Left renal pelvis (tissue), 4 donors: ENCODE data around the gene SF3A1. TPM values are rescaled to one million over a fixed set of nuclear protein-coding genes. Genes with fewer than 3 reads are reported as not detected.

Experiments
- polyA plus RNA-seq, 4 donors: library from polyadenylated mRNA; unstranded; fragments of 120-200 nt; gene quantifications; one replicate each; pipeline ENCODE4 v1.2.1, GENCODE V29; 2013; ENCODE audit not compliant: insufficient read length in 4 of 4

Gene SF3A1
- polyA plus RNA-seq, 4 donors: 133 to 155 (median 150) TPM

Other genes with a start within 250 kb of the SF3A1 start
- gene LIF, start 110.1 kb downstream of the SF3A1 start, polyA plus RNA-seq: 1 to 10 TPM; 1.6 to 2.3 (median 1.8) TPM
- 1 to 10 TPM in 1 of 4 donors, under 1 TPM in 1, not detected in 2; 0.20 to 2.3 TPM for gene OSM, start 90.0 kb downstream of the SF3A1 start, polyA plus RNA-seq
- gene CASTOR1, start 67.4 kb downstream of the SF3A1 start, polyA plus RNA-seq: 10 to 100 TPM in 3 of 4 donors, 1 to 10 TPM in 1; 9.0 to 14.4 (median 11.9) TPM
- gene TBC1D10A, start 30.0 kb downstream of the SF3A1 start, polyA plus RNA-seq: 10 to 100 TPM; 12.1 to 19.9 (median 12.8) TPM
- gene CCDC157, start 113 bp upstream of the SF3A1 start, polyA plus RNA-seq: 1 to 10 TPM; 1.9 to 7.8 (median 5.0) TPM
- gene RNF215, start 30.5 kb upstream of the SF3A1 start, polyA plus RNA-seq: 10 to 100 TPM; 17.2 to 27.9 (median 21.2) TPM
- 1 to 10 TPM; 4.3 to 8.1 (median 5.9) TPM for gene SEC14L2, start 40.1 kb upstream of the SF3A1 start, polyA plus RNA-seq
- gene MTFP1, start 68.9 kb upstream of the SF3A1 start, polyA plus RNA-seq: 10 to 100 TPM in 1 of 4 donors, 1 to 10 TPM in 3; 2.4 to 12.0 (median 8.4) TPM
- under 1 TPM in 2 of 4 donors, not detected in 2; 0.07 to 0.09 TPM for gene SEC14L3, start 115.1 kb upstream of the SF3A1 start, polyA plus RNA-seq
- gene SEC14L4, start 148.8 kb upstream of the SF3A1 start, polyA plus RNA-seq: 1 to 10 TPM in 1 of 4 donors, under 1 TPM in 3; 0.44 to 1.1 (median 0.68) TPM
- gene SEC14L6, start 189.8 kb upstream of the SF3A1 start, polyA plus RNA-seq: 10 to 100 TPM in 1 of 4 donors, 1 to 10 TPM in 3; 4.2 to 10.0 (median 6.3) TPM
- 10 to 100 TPM in 3 of 4 donors, under 1 TPM in 1; 0.79 to 37.4 (median 23.7) TPM for gene GAL3ST1, start 217.8 kb upstream of the SF3A1 start, polyA plus RNA-seq
- gene PES1, start 235.0 kb upstream of the SF3A1 start, polyA plus RNA-seq: 10 to 100 TPM; 47.1 to 69.6 (median 66.9) TPM